ENCODE measurements around the gene TNS3. TPM values are rescaled to one million over a fixed set of nuclear protein-coding genes. Genes with fewer than 3 reads are reported as not detected.

TNS3 gene
- total and polyA plus RNA-seq, 2 of the 13 experiments (the other 11 are each of a cell fraction or from before 2014, with no cell fraction given), result 52.9 to 55.7 TPM

GRCh38 chr7:47498229-47499056 is 83.5 kb downstream of the TNS3 start (continued):
- no peak for TF ChIP-seq E2F5 (CRISPR knock-in tag; conservative IDR thresholded peaks at IDR 0.05)
- TF ChIP-seq ZBTB7B (CRISPR knock-in tag; IDR thresholded peaks at IDR 0.05), result no peak
- no peak for TF ChIP-seq MXI1 (IDR thresholded peaks at IDR 0.05; ENCODE audit: borderline replicate concordance, low read depth, low read length)
- TF ChIP-seq SYNCRIP (IDR thresholded peaks at IDR 0.05; ENCODE audit: insufficient read depth, low read depth, low read length), result no peak

GRCh38 chr7:47497367-47498096 is 84.4 kb downstream of the TNS3 start:
- Histone ChIP-seq H3K79me2 (ENCODE audit: insufficient read depth, low read length) (peaks cover 86% of the 10 kb centered on the region), H3K27me3 (ENCODE audit: control insufficient read depth in 1 of 2, insufficient read depth in 2 of 2, low read length in 2 of 2) (no peaks in the 10 kb centered on the region), H3K9me3 (ENCODE audit: low read length) (no peaks in the 10 kb centered on the region), H3K27ac (ENCODE audit: extremely low read length, insufficient read depth, low read length) (no peak overlapping the region), H3K4me2 (ENCODE audit: low read depth, low read length) (no peak overlapping the region), H3K4me3 (replicated peaks in 1 of 3; ENCODE audit: insufficient read depth in 1 of 3, low read depth in 2 of 3, low read length in 3 of 3) (no peak overlapping the region), H2AFZ (ENCODE audit: low read length) (no peak overlapping the region), H3K4me1 (ENCODE audit: insufficient read depth, low read length) (peaks cover 82% of the 10 kb centered on the region), H3K36me3 (replicated peaks in 1 of 2; ENCODE audit: control insufficient read depth in 1 of 2, insufficient read depth in 2 of 2, low read length in 2 of 2) (peaks cover 13 to 33% of the 10 kb centered on the region in 2 experiments), H4K20me1 (ENCODE audit: insufficient read depth, low read length) (peaks cover 56% of the 10 kb centered on the region), H3K9ac (ENCODE audit: insufficient read depth, low read depth, low read length) (no peak overlapping the region)
- ChIA-PET CTCF (ENCODE audit: low intra/inter-chr PET ratio, low total read pairs) (no interaction called here), POLR2A (interaction anchor here (1.2 to 5.4 kb wide), 6 partner anchors 21 to 289 kb away, joined by 3 to 46 read pairs (median 4); no protein-coding TSS in a partner anchor)
- in situ Hi-C loops (cut with HindIII; ENCODE audit: extremely low pct_ligation_motif_present, low pct_unique_long_range_greater_than_20kb), result no loop called here
- no peak for FAIRE-seq
- ATAC-seq, result no peak
- no peak for DNase-seq (ENCODE audit: low spot score)
- 87% methylated on average over 12 of the region's 12 CpGs for WGBS (ENCODE audit: low lambda C conversion rate)
- intact Hi-C loops (cut with micrococcal nuclease; ENCODE audit: unreplicated experiment), result loop anchor here (1.0 kb wide), 1 partner anchor 22 kb away; no protein-coding TSS in a partner anchor
- no TSS peak for BruUV-seq (replicated peaks)
- TF ChIP-seq CHCHD3 (CRISPR knock-in tag; IDR thresholded peaks at IDR 0.05) (no peak), MEF2D (CRISPR knock-in tag; IDR thresholded peaks at IDR 0.05) (no peak), ZSCAN31 (CRISPR knock-in tag; IDR thresholded peaks at IDR 0.05; ENCODE audit: low read depth) (no peak), THAP11 (CRISPR knock-in tag; IDR thresholded peaks at IDR 0.05) (no peak), SPEN (CRISPR knock-in tag; IDR thresholded peaks at IDR 0.05; ENCODE audit: low read depth) (no peak), SNRNP70 (IDR thresholded peaks at IDR 0.05; ENCODE audit: low read depth, low read length) (no peak), CBFB (CRISPR knock-in tag; IDR thresholded peaks at IDR 0.05) (no peak), PLSCR1 (CRISPR knock-in tag; IDR thresholded peaks at IDR 0.05; ENCODE audit: borderline replicate concordance) (no peak), ZNF768 (CRISPR knock-in tag; IDR thresholded peaks at IDR 0.05) (no peak), KAT7 (CRISPR knock-in tag; IDR thresholded peaks at IDR 0.05; ENCODE audit: borderline replicate concordance) (no peak), ZNF143 (CRISPR knock-in tag; IDR thresholded peaks at IDR 0.05) (no peak), RAD21 (CRISPR knock-in tag; IDR thresholded peaks at IDR 0.05) (no peak), MAFK (conservative IDR thresholded peaks at IDR 0.05 in 1 of 2, IDR thresholded peaks at IDR 0.05 in 1 of 2; ENCODE audit: low read length in 2 of 2) (no peak), SSRP1 (CRISPR knock-in tag; IDR thresholded peaks at IDR 0.05) (no peak), REL (CRISPR knock-in tag; conservative IDR thresholded peaks at IDR 0.05) (no peak), KLF16 (CRISPR knock-in tag; IDR thresholded peaks at IDR 0.05) (no peak)

All from HepG2 (cell line).